ENCODE results near the gene CASS4. TPM values are rescaled to one million over a fixed set of nuclear protein-coding genes. Genes with fewer than 3 reads are reported as not detected.

Gene CASS4
- total RNA-seq, 1 experiment from 2014 or later, result not detected

- H3K79me2 ChIP-seq (ENCODE audit: insufficient read depth, low read length), result no peaks in the 10 kb centered on the region
- no peak overlapping the region for H3K9ac ChIP-seq (ENCODE audit: extremely low read depth, insufficient read length, low read length)
- H2BK120ac ChIP-seq (ENCODE audit: low read depth, low read length, poor library complexity, severe bottlenecking), result no peak overlapping the region
- H3K9me3 ChIP-seq (ENCODE audit: control insufficient read depth, low read depth, low read length), result no peaks in the 10 kb centered on the region
- no peak overlapping the region for H3T11ph ChIP-seq (ENCODE audit: low read length)
- no peaks in the 10 kb centered on the region for H3K79me1 ChIP-seq (ENCODE audit: insufficient read depth, low read depth, low read length, poor library complexity, severe bottlenecking)
- DNase-seq, result no peak
- no peak overlapping the region for H2BK20ac ChIP-seq (ENCODE audit: low read depth, low read length, poor library complexity, severe bottlenecking)
- no peak overlapping the region for H4K5ac ChIP-seq (ENCODE audit: insufficient read length, low read depth, low read length)
- peaks cover 9 to 10% of the 10 kb centered on the region in 2 experiments for H3K4me1 Mint-ChIP-seq
- no peaks in the 10 kb centered on the region for H3K23me2 ChIP-seq (ENCODE audit: insufficient read length, low read depth, low read length, poor library complexity, severe bottlenecking)
- no peaks in the 10 kb centered on the region; the same call in 1 of the 2 replicates for H3K27me3 ChIP-seq (ENCODE audit: insufficient read depth, low read length)
- no peak overlapping the region for H3K27ac ChIP-seq (ENCODE audit: insufficient read length, low read depth, low read length)
- H2BK15ac ChIP-seq (ENCODE audit: low read depth, low read length), result no peak overlapping the region
- H2AFZ ChIP-seq (ENCODE audit: low read length), result no peak overlapping the region
- peaks cover 64% of the 10 kb centered on the region for H3K27me3 Mint-ChIP-seq (ENCODE audit: low read depth)
- H2BK5ac ChIP-seq (ENCODE audit: insufficient read length, low read length), result no peak overlapping the region
- no peaks in the 10 kb centered on the region for H3K9me3 Mint-ChIP-seq
- no peak overlapping the region for H3K14ac ChIP-seq (ENCODE audit: insufficient read depth, low read length)
- no peak overlapping the region for H3K4me3 Mint-ChIP-seq
- H2AK5ac ChIP-seq (ENCODE audit: insufficient read length, low read length), result no peak overlapping the region
- H3K18ac ChIP-seq (ENCODE audit: insufficient read length, low read depth, low read length), result no peak overlapping the region
- no peak overlapping the region for H4K8ac ChIP-seq (replicated peaks; ENCODE audit: insufficient read length, low read depth, low read length)
- H3K23ac ChIP-seq (ENCODE audit: insufficient read length, low read depth, low read length), result no peak overlapping the region
- H4K20me1 ChIP-seq (ENCODE audit: control insufficient read depth, insufficient read depth, insufficient read length), result no peaks in the 10 kb centered on the region
- H3K27ac Mint-ChIP-seq, result no peak overlapping the region
- H3K36me3 Mint-ChIP-seq (ENCODE audit: insufficient read depth in 1 of 3, low read depth in 3 of 3), result no peaks in the 10 kb centered on the region
- no peak overlapping the region for H2BK12ac ChIP-seq (ENCODE audit: insufficient read length, low read depth, low read length)
- no peak overlapping the region for H3K56ac ChIP-seq (ENCODE audit: insufficient read length, low read depth, low read length)
- no peak overlapping the region for H4K91ac ChIP-seq (ENCODE audit: insufficient read length, low read depth, low read length)
- H3K4me1 ChIP-seq (ENCODE audit: insufficient read depth, low read length), result no peaks in the 10 kb centered on the region; the same call in 1 of the 2 replicates
- H3K4me2 ChIP-seq (ENCODE audit: insufficient read depth, insufficient read length, low read length), result no peak overlapping the region
- no peak overlapping the region for H3K4ac ChIP-seq (ENCODE audit: low read depth, low read length)
- WGBS (ENCODE audit: extremely low coverage, insufficient read length, low lambda C conversion rate), result no CpG with 5 or more reads among the region's 2 CpGs
- no peak for TF ChIP-seq CTCF (conservative IDR thresholded peaks at IDR 0.05)
Measured at GRCh38 chr20:56420028-56420427, 8.0 kb downstream of the CASS4 start.
